T-helper 1 cell treated with Interleukin-12 subunit alpha and Interleukin-12 subunit beta and Interleukin-4 antibody, amounts not matched to agents 30 μg/mL and 1 μg/mL, for 36 hours (primary cell): ENCODE data around the gene CEBPG.

Experiments used
- H3K27ac Mint-ChIP-seq: one replicate; pipeline ENCODE4 v1.8.0; 2021; ENCODE audit warnings: mild to moderate bottlenecking, mixed read lengths
- H3K27me3 Mint-ChIP-seq: one replicate; pipeline ENCODE4 v1.8.0; 2021; ENCODE audit warnings: low read depth, mixed read lengths
- H3K36me3 Mint-ChIP-seq: one replicate; pipeline ENCODE4 v1.8.0; 2021; ENCODE audit warnings: low read depth, mixed read lengths
- H3K4me1 Mint-ChIP-seq: one replicate; pipeline ENCODE4 v1.8.0; 2021; ENCODE audit warnings: low read depth, mixed read lengths
- H3K4me3 Mint-ChIP-seq: one replicate; pipeline ENCODE4 v1.8.0; 2021; ENCODE audit warnings: mild to moderate bottlenecking, moderate library complexity, mixed read lengths
- H3K9me3 Mint-ChIP-seq: one replicate; pipeline ENCODE4 v1.8.0; 2021; ENCODE audit warnings: mixed read lengths

Gene CEBPG

DNA sequence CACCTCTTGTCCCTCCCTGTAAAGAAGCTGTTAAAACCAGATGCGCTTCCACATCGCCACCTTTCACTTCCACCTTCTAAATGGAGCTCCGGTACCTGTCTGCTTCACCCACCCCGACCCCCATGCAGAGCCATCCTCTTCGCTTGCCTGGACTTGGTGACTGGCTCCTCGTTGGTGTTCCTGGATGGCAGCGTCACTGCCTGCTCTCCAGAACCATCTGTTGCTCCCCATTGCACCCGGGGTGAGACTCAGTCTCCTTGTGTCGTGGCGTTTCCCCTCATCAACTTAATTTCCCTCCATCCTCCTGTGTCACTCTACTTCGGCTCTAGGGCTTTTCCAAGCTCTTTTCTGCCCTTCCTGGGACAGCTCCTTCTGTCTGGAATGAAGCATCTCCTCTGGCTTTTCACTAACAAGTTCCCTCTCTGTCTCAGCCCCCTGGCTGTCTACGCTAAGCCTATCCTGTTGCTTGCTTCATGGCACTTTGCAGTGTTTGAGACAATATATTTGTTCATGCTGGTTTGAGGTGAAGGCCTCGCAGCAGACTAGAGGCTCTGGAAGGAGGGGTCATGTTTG, 10.3 kb downstream of the CEBPG start:
- Mint-ChIP-seq H3K27me3 (no peaks in the 10 kb centered on the region), H3K36me3 (peaks cover 11% of the 10 kb centered on the region), H3K4me1 (peaks cover 3% of the 10 kb centered on the region), H3K9me3 (no peaks in the 10 kb centered on the region), H3K27ac (no peak overlapping the region), H3K4me3 (no peak overlapping the region)

DNA sequence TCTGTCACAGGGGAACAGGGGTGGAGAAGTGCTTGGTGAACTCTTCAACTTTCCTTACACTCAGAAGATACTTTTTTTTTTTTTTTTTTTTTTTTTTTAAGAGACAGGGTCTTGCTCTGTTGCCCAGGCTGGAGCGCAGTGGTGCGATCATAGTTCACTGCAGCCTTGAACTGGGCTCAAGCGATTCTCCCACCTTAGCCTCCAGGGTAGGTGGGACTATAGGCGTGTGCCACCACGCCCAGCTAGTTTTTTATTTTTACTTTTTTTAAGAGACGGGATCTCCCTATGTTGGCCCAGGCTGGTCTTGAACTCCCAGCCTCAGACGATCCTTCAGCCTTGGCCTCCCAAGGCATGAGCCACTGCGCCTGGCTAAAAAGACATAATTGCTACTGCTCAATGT, 11.5 kb downstream of the CEBPG start:
- Mint-ChIP-seq H3K4me3 (no peak overlapping the region), H3K4me1 (no peaks in the 10 kb centered on the region), H3K27ac (no peak overlapping the region), H3K9me3 (no peaks in the 10 kb centered on the region), H3K27me3 (no peaks in the 10 kb centered on the region), H3K36me3 (peaks cover 5% of the 10 kb centered on the region)

DNA sequence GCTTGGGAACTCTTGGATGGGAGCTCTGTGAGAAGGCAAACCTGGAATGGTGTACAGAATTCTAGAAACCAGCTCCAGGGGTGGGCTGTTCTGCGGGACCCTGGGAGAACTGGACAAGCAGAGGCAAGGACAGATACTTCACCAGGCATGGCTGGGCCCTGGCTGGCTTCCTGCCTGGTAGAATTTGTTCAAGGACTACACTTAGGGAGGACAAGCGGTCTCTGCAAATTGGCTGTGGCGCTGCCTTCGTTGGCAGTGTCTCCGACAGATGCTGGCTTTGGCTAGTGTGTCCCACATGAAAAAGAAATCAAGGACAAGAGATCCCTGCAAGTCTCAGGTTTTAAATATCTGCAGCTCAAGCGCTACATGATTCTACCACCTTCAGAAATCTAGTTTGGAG, 12.4 kb downstream of the CEBPG start:
- Mint-ChIP-seq H3K4me3 (no peak overlapping the region), H3K27ac (no peak overlapping the region), H3K4me1 (no peaks in the 10 kb centered on the region), H3K27me3 (no peaks in the 10 kb centered on the region), H3K9me3 (no peaks in the 10 kb centered on the region), H3K36me3 (peaks cover 3% of the 10 kb centered on the region)

DNA sequence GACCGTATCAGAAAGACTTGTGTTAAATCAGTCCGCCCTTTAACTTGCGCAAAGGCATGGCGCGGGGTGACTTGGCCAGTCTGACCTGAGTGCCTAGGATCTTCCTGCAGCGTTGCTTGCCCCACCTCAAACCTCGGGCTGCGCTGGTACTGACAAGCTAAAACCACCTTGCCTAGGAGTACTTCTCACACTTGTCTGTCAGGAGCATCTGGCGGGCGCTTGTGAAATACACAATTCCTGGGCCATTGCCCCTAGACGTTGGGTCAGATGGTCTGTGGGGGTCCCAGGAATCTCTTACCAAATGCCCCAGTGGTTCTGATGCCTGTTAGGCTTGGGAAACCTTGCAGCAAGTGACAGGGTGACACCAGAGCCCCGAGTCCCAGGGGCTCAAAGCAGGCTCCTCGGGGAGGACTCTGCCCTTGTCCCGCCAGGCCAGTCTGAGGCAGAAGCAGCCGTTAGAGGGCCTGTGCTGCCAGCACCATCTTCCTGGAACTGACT, 12.9 kb downstream of the CEBPG start:
- Mint-ChIP-seq H3K27me3 (no peaks in the 10 kb centered on the region), H3K4me3 (no peak overlapping the region), H3K27ac (no peak overlapping the region), H3K9me3 (no peaks in the 10 kb centered on the region), H3K36me3 (no peaks in the 10 kb centered on the region), H3K4me1 (no peaks in the 10 kb centered on the region)

DNA sequence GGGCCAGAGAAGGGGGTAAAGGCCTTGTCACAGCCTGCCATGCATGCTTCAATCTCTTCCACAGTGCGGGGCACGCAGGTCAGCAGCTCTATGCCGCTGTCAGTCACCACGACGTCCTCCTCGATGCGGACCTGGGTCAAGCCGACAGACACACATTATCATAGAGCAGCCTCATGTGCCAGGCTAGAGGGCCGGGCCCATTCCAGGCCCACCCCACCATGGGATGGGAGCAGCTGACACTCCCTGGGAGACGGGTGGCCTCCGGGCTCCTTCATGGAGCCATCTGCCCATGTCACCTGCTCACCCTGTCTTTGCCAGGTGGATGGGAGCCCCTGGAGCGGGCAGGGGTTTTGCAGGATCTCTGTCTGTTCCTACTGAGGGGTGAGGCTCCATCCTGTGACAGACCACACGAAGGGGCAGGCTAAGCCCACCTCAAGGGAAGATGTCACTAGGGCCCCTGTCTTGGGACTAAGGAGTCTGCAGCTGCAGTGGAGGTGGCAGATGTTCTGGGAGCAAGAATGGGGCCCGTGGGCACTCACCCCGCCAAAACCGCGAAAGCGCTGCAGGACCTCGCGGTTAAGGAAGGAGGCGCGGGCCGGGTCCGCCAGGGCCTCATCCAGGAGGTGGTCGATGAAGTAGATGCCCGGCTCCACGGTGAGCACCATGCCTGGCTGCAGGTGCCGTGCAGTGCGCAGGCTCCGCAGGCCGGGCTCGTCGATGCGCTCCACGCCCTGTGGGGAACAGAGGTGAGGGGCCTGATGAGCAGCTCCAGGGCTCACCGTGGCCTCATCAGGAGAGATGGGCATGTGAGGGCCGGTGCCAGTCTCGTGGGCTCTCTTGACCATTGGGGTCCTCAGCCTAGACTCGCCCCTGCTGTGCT, 14.1 kb downstream of the CEBPG start:
- Mint-ChIP-seq H3K27me3 (no peaks in the 10 kb centered on the region), H3K36me3 (no peaks in the 10 kb centered on the region), H3K27ac (no peak overlapping the region), H3K4me3 (no peak overlapping the region), H3K4me1 (no peaks in the 10 kb centered on the region), H3K9me3 (no peaks in the 10 kb centered on the region)

DNA sequence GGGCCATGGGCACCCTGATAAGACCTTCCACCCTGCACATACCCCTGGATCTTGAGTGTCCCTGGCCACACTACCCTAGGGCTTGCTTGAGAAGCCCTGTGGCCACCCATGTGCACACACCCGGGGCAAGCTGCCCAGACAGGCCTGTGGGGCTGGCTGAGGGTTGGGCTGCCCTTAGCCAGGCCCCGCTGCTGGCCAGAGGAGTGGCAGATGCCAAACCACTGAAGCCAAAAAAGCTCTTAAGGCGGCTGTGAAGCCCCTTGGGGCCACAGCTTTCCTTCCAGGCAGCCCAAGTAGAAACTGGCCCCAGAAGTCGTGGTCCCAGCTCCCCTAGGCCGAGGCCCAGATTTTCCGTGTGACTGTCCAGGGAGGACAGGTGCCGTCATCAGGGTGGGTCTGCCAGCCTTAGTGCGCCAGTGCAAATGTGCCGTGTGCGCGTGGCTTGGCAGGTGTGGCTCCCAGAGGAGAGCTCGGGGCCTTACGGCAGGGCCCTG, 14.8 kb downstream of the CEBPG start:
- Mint-ChIP-seq H3K36me3 (no peaks in the 10 kb centered on the region), H3K9me3 (no peaks in the 10 kb centered on the region), H3K4me1 (no peaks in the 10 kb centered on the region), H3K4me3 (no peak overlapping the region), H3K27me3 (no peaks in the 10 kb centered on the region), H3K27ac (no peak overlapping the region)

DNA sequence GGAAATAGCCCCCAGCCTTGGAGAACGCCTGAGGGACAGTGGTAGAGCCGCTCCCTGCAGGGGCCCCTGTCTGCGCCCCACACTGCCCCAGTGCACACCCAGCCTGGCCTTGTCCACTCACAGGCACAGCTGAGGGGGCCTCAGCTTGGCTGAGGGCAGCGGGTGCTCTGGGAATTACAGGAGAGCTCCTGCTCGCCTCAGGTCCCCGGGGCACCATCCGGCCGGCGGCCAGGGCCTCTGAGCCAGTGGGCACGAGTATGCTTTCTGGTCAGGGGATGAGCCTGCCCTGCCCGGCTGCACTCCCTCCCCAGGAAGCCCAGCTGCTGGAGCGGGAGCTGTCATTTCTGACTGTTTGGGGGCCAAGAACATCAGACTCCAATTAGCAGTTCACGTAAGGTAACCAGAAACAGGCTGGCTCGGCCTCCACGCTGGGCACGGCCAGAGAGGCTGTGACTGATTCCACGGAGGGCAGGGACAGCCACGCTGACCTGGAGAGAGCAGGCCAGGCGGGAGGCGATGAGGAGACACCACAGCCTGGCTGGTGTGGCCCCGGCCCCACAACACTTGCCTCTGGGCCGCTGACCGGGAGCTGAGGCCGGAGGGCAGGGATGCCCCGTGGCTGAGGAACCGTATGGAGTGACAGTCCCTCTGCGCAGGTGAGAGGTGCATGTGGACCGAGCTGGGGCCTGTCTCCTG, 15.4 kb downstream of the CEBPG start:
- Mint-ChIP-seq H3K27me3 (no peaks in the 10 kb centered on the region), H3K27ac (no peak overlapping the region), H3K4me1 (no peaks in the 10 kb centered on the region), H3K4me3 (no peak overlapping the region), H3K9me3 (no peaks in the 10 kb centered on the region), H3K36me3 (no peaks in the 10 kb centered on the region)

DNA sequence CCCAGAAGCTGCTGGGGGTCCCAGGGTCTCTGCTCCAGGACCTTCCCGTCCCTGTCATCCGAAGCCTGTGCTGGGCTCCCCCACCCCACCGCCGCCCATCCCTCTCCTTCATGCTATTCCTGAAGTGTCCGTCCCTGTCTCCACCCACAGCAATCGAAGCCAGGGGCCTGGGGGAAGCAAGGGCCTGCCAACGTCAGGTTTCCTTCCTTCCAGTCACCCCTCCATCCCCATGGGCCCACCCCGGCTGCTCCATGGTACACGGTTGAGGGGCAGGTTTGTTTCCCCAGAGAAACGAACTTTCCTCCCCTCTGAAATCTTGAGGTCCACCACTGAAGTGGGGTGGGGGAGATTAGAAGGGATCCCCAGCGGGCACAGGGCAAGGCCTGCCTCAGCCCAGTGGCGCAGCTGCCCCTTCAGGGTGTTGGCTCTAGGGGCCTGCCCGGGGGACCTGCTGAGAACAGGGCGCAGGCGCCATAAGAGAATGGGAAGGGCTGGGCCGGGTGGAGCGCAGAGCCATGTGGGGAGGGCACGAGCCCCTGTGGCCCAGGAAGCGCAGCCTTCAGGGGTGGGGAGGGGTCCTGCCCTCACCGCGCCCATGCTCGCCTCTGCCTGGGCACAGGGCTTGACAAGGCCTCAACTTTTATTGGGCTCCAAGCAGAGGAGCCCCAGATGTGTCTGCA, 16.1 kb downstream of the CEBPG start:
- Mint-ChIP-seq H3K4me1 (no peaks in the 10 kb centered on the region), H3K27me3 (no peaks in the 10 kb centered on the region), H3K36me3 (no peaks in the 10 kb centered on the region), H3K9me3 (no peaks in the 10 kb centered on the region), H3K4me3 (no peak overlapping the region), H3K27ac (no peak overlapping the region)

DNA sequence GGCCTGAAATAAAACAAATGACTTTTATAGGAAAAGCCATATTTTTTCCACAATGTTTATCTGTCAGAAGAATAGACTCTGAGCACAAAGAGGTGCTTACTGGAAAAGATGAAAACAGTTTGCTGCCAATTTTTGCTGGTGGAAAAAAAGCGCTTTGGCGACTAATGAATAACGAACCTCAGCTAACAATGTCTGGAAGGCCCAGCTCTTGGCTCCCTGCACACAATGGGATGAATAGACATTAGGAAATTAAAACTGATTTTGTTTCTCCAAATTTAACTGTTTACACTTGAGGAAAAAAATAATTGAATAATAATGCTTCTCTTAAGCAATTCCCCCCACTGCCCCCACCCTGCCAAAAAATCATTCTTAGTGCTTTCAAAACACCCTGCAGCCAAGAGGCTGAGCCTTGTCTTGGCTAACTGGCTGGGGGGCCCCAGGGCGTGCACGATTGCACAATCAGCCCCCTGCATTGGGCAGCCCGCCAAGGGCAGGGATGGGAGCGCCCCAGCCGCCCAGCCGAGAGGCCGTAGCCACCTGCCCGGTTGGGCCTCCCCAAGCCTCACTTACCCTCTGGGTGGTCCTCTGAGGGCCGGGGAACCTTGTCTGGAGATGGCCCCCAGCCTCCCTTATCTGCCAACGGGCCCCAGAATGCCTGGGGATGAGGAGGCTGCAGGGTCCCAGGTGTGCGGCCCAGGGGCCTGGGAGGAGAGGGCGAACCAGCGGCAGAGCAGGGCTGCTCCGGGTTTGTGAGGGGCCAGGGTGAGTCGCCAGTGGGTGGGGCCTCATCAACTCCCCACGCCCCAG, 16.8 kb downstream of the CEBPG start:
- no peak overlapping the region for H3K4me3 Mint-ChIP-seq

DNA sequence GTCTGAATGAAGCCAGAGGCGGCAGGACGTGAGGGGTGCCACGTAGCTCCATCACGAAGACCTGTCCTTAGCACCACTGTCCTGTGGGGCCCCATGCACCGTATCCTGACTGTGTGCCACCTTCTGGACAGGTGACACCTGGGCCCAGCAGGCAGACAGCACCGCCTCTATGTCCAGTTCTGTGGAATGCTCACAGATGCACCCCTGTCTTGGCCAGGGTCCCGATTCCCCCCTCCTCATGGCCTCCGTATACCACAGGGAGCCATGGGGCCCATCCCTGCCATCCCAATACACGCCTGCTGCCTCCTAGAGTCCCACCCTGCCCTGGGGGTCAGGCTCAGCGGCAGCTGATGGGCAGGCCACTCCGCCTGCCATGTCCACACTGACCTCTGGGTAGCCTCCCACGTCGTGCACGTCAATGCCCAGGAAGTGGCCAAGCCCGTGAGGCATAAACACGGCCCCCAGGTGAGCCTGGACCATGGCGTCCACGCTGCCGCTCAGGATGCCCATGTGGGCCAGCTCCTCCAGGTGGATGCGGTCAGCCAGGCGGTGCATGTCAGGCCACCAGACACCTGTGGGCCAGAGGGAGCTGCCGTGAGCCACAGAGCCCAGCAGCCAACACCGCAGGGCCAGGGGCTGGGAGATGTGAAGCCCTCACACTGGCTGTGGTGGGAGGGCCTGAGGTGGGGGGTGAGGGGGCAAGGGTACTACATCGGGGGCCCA, 17.6 kb downstream of the CEBPG start:
- Mint-ChIP-seq H3K4me3 (no peak overlapping the region), H3K27me3 (no peaks in the 10 kb centered on the region), H3K36me3 (no peaks in the 10 kb centered on the region), H3K9me3 (no peaks in the 10 kb centered on the region), H3K27ac (no peak overlapping the region), H3K4me1 (no peaks in the 10 kb centered on the region)

More for the DNA sequence above, 16.8 kb downstream of the CEBPG start:
- H3K4me1 Mint-ChIP-seq = no peaks in the 10 kb centered on the region
- H3K27me3 Mint-ChIP-seq = no peaks in the 10 kb centered on the region
- no peaks in the 10 kb centered on the region for H3K9me3 Mint-ChIP-seq
- H3K36me3 Mint-ChIP-seq = no peaks in the 10 kb centered on the region
- no peak overlapping the region for H3K27ac Mint-ChIP-seq

DNA sequence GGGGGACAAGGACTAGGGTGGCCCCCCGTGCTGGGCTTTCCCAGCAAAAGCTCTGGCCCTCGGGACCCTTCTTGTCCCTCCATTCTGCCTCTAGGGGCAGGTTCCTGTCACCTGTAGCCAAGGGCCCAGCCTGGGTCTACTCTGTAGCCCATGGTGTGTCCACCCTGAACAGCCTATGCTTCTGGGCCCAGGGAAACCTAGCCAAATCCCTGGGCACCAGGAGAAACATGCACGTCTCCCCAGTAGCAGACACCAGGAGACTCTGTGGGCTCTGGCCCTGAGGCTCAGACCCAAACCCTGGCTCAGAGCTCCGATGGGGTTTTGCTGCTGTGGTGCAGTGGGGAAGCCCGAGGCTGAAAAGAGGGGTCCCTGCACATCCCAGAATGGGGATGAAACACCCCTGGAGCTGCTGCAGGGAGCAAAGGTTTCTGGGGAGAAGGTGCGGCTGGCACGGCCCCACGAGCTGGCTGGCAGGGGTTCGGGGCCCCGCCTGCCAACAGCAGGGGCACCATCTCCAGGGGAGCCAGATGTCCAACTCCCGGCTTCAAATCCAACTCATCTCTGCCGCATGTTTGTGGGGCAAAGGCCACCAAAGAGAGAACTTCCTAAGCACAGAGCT, 18.2 kb downstream of the CEBPG start:
- Mint-ChIP-seq H3K9me3 (no peaks in the 10 kb centered on the region), H3K27ac (no peak overlapping the region), H3K27me3 (no peaks in the 10 kb centered on the region), H3K4me3 (no peak overlapping the region), H3K4me1 (no peaks in the 10 kb centered on the region), H3K36me3 (no peaks in the 10 kb centered on the region)

DNA sequence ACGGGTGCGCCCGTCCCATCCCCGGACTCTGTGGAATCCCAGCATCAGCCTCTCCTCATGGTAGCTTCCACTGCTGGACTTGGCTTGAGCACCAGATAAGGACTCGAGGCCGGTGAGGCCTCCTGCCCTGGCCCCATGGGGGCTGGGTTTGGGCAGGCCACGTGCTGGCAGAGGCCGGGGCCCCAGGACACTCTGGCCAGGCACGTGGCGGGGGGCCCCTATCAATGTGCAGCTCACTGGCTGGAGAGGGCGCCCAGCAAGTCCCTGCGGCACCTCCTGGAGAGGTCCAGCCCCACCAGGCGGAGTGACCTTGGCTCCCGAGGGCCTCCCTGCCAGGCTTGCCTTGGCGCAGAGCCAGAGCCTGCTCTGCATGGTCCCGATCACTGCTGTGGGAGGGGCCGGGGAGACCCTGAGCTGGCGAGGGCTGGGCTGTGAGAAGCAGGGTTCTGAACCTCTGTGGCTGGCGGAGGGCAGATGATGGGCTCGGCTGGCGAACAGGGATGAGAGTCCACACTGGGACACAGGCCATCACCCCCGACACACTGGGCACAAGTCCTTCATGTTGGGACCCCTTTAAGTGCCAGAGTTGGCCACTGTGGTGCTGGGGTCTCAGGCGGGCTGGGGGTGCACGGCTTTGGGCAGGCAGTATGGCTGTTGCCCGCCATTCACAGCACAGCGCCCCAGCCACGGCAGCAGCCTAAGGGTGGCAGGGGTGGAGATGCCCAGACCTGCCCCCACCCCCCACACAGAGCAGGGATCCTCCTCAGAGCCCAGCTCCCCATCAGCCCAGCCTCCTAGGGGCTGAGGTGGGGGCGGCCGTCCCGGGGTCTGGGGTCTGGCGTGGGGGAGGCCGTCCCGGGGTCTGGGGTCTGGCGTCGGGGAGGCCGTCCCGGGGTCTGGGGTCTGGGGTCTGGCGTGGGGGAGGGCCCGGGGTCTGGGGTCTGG, 19.1 kb downstream of the CEBPG start:
- no peak overlapping the region for H3K27ac Mint-ChIP-seq
- no peaks in the 10 kb centered on the region for H3K9me3 Mint-ChIP-seq
- H3K4me1 Mint-ChIP-seq = no peaks in the 10 kb centered on the region
- no peaks in the 10 kb centered on the region for H3K27me3 Mint-ChIP-seq
- H3K36me3 Mint-ChIP-seq = no peaks in the 10 kb centered on the region
- no peak overlapping the region for H3K4me3 Mint-ChIP-seq
